Spleen (tissue), 11 donors: ENCODE data around the gene GJC2. TPM values are rescaled to one million over a fixed set of nuclear protein-coding genes. Genes with fewer than 3 reads are reported as not detected.
A peak's percentile ranks its signal among the peaks of the same experiment; 100 is the strongest.
"Not testable (repeated sequence)": the region's sequence is repeated elsewhere in the genome, so short reads cannot be mapped to it uniquely, and the experiment has no call there.

ENCODE experiments used
- DNase-seq: peaks from one replicate; pipeline ENCODE4 v3.0.0-alpha.2; 2020
- H3K27ac ChIP-seq, 8 donors: fragments of 200-600 bp; sonication (generic) in 7 of 8; 1 replicate in 4 of 8; 2 replicates in 4 of 8; pipeline versions ENCODE4 v1.5.0 to v1.8.0; 2016 to 2021; ENCODE audit warnings: inconsistent platforms in 4 of 8, mild to moderate bottlenecking in 4 of 8, moderate library complexity in 1 of 8
- H3K27me3 ChIP-seq, 7 donors: fragments of 200-600 bp; sonication (generic) in 6 of 7; replicated peaks in 1 of 7; 1 replicate in 4 of 7; 2 replicates in 3 of 7; pipeline versions ENCODE4 v1.5.0 to v1.8.0; 2016 to 2021; ENCODE audit warnings: inconsistent platforms in 3 of 7, mild to moderate bottlenecking in 1 of 7
- H3K36me3 ChIP-seq, 6 donors: fragments of 200-600 bp; sonication (generic) in 5 of 6; 1 replicate in 4 of 6; 2 replicates in 2 of 6; pipeline versions ENCODE4 v1.5.0 to v1.8.0; 2016 to 2021; ENCODE audit warnings: inconsistent platforms in 2 of 6
- H3K4me1 ChIP-seq, 6 donors: fragments of 200-600 bp; sonication (generic) in 5 of 6; 1 replicate in 3 of 6; 2 replicates in 3 of 6; pipeline versions ENCODE4 v1.5.0 to v1.8.0; 2016 to 2021; ENCODE audit warnings: inconsistent platforms in 3 of 6
- H3K4me3 ChIP-seq, 8 donors: fragments of 200-600 bp; sonication (generic) in 7 of 8; 1 replicate in 4 of 8; 2 replicates in 4 of 8; pipeline versions ENCODE4 v1.5.0 to v1.8.0; 2016 to 2021; ENCODE audit warnings: inconsistent platforms in 4 of 8, mild to moderate bottlenecking in 4 of 8, moderate library complexity in 2 of 8
- H3K9me3 ChIP-seq, 8 donors: fragments of 200-600 bp; sonication (generic) in 7 of 8; 1 replicate in 4 of 8; 2 replicates in 4 of 8; pipeline versions ENCODE4 v1.5.0 to v1.8.0; 2016 to 2021; ENCODE audit warnings: inconsistent platforms in 4 of 8
- POLR2A ChIP-seq, 3 donors: fragments of 450-650 bp; IDR thresholded peaks; one replicate each; pipeline ENCODE4 v1.5.1; 2017; ENCODE audit warnings: antibody characterized with exemption in 3 of 3, mild to moderate bottlenecking in 1 of 3
- POLR2AphosphoS5 ChIP-seq, 3 donors: sonication (generic); formaldehyde crosslinking; IDR thresholded peaks; one replicate each; pipeline ENCODE4 v1.5.1; 2017; ENCODE audit warnings: antibody characterized with exemption in 3 of 3
- WGBS, 5 donors: extraction: QIAGEN DNeasy Blood & Tissue Kit in 3 of 5; methylation state at CpG; one replicate each; pipeline versions ENCODE4 v1.1.5 to v1.1.7; 2013 to 2018; 5-methylcytosine and 5-hydroxymethylcytosine counted together
- intact Hi-C: fragments of 100-400 bp; cut with DNase I; formaldehyde crosslinking; loops from one replicate; pipeline ENCODE4 v1.15.0; 2023; ENCODE audit warnings: low total_unique reads
- polyA plus RNA-seq, 3 donors: library from polyadenylated mRNA; stranded (reverse); fragments of 200-250 nt; gene quantifications; one replicate each; pipeline ENCODE4 v1.2.1, GENCODE V29; 2013
- total RNA-seq, 7 donors: library from RNA; depleted of rRNA in 3 of 7; stranded (reverse); fragments of >200 nt in 3 of 7; fragmentation: NEBNext Ultra II Directional in 4 of 7; extraction: Animal tissue kit (Norgen Biotek cat#: 25700) in 4 of 7; gene quantifications; one replicate each; pipeline versions ENCODE4 v1.1.0 to v1.2.1, GENCODE V29; 2016 to 2021
- TF ChIP-seq, protein P1 (sequence below), 11 experiments: fragments of 200-600 bp in 7 of 11; fragments of 450-650 bp in 4 of 11; sonication (generic) in 4 of 11; IDR thresholded peaks in 8 of 11; conservative IDR thresholded peaks in 3 of 11; 1 replicate in 7 of 11; 2 replicates in 4 of 11; pipeline versions ENCODE4 v1.4.0 to v1.8.0; 2016 to 2021; ENCODE audit warnings: antibody characterized with exemption in 11 of 11, inconsistent platforms in 4 of 11, mild to moderate bottlenecking in 1 of 11
- donor health status: healthy with polysubstance abuse.
- donor health status: DM: no; HTN: no; CAD: no; lungs with moderate emphysema.
- donor health status: DM: no; HTN: no; CAD: no.
- donor health status: Bipolar disorder and iron deficiency.
- donor health status: healthy.
- donor health status: DM: no; HTN: no; CAD: no.
- donor health status: DM: yes; HTN: yes; CAD: no.

GJC2 gene
- total and polyA plus RNA-seq, 10 donors: 0.35 to 3.5 (median 1.3) TPM

- Histone ChIP-seq H3K27ac (peak overlapping the region in 1 of 8 donors; percentile 36), H3K27me3 (no peaks in the 10 kb centered on the region), H3K4me3 (no peak overlapping the region), H3K36me3 (peaks cover 5 to 39% (median 8%) of the 10 kb centered on the region in 6 donors), H3K9me3 (peaks cover 0 to 4% (median 0%) of the 10 kb centered on the region in 8 donors), H3K4me1 (peaks cover 0 to 57% (median 3%) of the 10 kb centered on the region in 6 donors)
- intact Hi-C loops: no loop called here
- DNase-seq: peak; percentile 73
- 81 to 91% (median 90%) methylated on average over 13 to 21 of the region's 21 CpGs for WGBS, 5 donors
- TF ChIP-seq, protein P1, sequence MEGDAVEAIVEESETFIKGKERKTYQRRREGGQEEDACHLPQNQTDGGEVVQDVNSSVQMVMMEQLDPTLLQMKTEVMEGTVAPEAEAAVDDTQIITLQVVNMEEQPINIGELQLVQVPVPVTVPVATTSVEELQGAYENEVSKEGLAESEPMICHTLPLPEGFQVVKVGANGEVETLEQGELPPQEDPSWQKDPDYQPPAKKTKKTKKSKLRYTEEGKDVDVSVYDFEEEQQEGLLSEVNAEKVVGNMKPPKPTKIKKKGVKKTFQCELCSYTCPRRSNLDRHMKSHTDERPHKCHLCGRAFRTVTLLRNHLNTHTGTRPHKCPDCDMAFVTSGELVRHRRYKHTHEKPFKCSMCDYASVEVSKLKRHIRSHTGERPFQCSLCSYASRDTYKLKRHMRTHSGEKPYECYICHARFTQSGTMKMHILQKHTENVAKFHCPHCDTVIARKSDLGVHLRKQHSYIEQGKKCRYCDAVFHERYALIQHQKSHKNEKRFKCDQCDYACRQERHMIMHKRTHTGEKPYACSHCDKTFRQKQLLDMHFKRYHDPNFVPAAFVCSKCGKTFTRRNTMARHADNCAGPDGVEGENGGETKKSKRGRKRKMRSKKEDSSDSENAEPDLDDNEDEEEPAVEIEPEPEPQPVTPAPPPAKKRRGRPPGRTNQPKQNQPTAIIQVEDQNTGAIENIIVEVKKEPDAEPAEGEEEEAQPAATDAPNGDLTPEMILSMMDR (IDR thresholded peaks at IDR 0.05 in 8 of 11, conservative IDR thresholded peaks at IDR 0.05 in 3 of 11): no peak
- TF ChIP-seq POLR2A (IDR thresholded peaks at IDR 0.05): no peak
Measured at GRCh38 chr1:228172591-228173527, 23.1 kb downstream of the GJC2 start.

DNA sequence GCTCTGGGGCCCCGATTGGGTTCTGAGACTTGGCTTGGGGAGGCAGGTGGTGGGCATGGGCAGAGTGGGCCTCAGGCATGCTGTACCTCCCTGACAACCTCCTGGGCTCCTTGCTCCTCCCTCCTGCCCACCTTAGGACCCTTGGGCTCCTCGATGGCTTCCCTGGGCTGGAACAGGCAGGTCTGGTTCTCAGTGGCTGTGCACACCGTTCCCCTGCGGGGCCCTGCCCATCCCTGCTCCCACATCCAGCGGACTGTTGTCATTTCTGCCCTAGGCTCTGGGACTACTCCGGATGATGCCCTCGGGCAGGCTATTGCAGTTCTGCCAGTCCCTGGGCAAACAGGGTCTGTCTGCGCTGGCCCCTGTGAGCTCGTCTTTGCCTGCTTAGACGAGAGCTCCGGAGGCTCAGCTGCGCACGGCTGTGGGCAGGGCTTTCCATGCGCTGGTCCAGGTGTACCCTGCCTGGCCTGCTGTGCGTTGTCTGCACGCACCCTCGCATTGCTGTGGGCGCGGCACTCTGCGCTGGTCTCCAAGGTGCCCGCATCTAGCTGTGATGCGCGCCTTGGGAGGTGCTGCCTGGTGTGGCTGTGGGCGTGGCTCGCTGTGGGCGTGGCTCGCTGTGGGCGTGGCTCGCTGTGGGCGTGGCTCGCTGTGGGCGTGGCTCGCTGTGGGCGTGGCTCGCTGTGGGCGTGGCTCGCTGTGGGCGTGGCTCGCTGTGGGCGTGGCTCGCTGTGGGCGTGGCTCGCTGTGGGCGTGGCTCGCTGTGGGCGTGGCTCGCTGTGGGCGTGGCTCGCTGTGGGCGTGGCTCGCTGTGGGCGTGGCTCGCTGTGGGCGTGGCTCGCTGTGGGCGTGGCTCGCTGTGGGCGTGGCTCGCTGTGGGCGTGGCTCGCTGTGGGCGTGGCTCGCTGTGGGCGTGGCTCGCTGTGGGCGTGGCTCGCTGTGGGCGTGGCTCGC is 24.1 kb downstream of the GJC2 start:
- Histone ChIP-seq H3K36me3 (peaks cover 5 to 29% (median 8%) of the 10 kb centered on the region in 6 donors), H3K4me1 (peaks cover 0 to 57% (median 9%) of the 10 kb centered on the region in 6 donors), H3K27ac (peak overlapping the region in 2 of 8 donors; percentile 36)
- 66 to 96% (median 81%) methylated on average over 3 to 38 of the region's 69 CpGs for WGBS, 5 donors
- intact Hi-C loops, H3K4me3 ChIP-seq, H3K9me3 ChIP-seq, H3K27me3 ChIP-seq: not testable (repeated sequence)
- peak; percentile 83 for DNase-seq

DNA sequence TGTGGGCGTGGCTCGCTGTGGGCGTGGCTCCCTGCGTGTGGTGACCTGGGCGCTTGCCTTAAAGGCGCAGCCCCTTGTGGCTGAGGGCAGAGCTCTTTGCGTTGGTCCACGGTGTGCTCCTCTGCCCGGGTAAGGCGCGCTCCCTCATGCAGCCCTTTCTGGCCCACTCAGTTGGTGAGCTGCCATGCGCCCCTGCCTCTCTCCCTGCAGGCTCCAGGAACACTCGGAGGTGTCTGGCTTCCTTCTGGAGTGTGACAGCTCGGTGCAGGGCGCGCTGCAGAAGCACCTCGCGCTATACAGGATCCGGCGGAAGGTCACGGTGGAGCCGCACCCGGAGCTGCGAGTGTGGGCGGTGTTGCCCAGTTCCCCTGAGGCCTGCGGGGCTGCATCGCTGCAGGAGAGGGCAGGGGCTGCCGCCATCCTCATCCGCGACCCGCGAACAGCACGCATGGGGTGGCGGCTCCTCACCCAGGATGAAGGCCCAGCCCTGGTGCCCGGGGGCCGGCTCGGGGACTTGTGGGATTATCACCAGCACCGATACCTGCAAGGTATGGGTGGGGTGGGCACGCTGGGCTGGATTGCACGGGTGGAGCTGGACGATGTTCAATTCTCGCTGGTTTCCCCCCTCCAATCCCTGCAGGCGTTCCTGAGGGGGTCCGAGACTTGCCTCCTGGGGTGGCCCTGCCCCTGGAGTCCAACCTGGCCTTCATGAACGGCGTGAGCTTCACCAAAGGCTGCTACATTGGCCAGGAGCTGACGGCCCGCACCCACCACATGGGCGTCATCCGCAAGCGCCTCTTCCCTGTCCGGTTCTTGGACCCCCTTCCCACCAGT is 25.0 kb downstream of the GJC2 start:
- Histone ChIP-seq H3K27me3 (no peaks in the 10 kb centered on the region), H3K27ac (peak overlapping the region in 1 of 8 donors; percentile 56), H3K9me3 (peaks cover 0 to 4% (median 0%) of the 10 kb centered on the region in 8 donors), H3K4me3 (no peak overlapping the region), H3K4me1 (peaks cover 0 to 53% (median 10%) of the 10 kb centered on the region in 6 donors), H3K36me3 (peaks cover 5 to 26% (median 8%) of the 10 kb centered on the region in 6 donors)
- TF ChIP-seq POLR2AphosphoS5 (IDR thresholded peaks at IDR 0.05): no peak
- TF ChIP-seq, protein P1 (IDR thresholded peaks at IDR 0.05 in 8 of 11, conservative IDR thresholded peaks at IDR 0.05 in 3 of 11): no peak
- TF ChIP-seq POLR2A (IDR thresholded peaks at IDR 0.05): no peak
- peak; percentile 84 for DNase-seq
- intact Hi-C loops: no loop called here
- 91 to 96% (median 93%) methylated on average over 28 to 52 of the region's 52 CpGs for WGBS, 5 donors
